Activated CD8-positive, alpha-beta T cell treated with anti-CD3 and anti-CD28 coated beads for 36 hours (primary cell): ENCODE results near the gene NTSR1. TPM values are rescaled to one million over a fixed set of nuclear protein-coding genes. Genes with fewer than 3 reads are reported as not detected.

Source experiments
- ATAC-seq: fragments of 200-7000 bp; cut with Tn5 transposase; one replicate; pipeline ENCODE4 v1.10.0; 2021; ENCODE audit warnings: mild to moderate bottlenecking, moderate library complexity
- CTCF ChIA-PET: fragments of 350-600 bp; sonication (Branson Sonifier 250); formaldehyde crosslinking; loops from one replicate; lab custom pipeline; 2021; ENCODE audit warnings: antibody characterized with exemption; lab: Charles Lee
- POLR2A ChIA-PET: fragments of 350-600 bp; sonication (Branson Sonifier 250); formaldehyde crosslinking; loops from one replicate; lab custom pipeline; 2021; ENCODE audit warnings: antibody characterized with exemption; lab: Charles Lee
- DNase-seq: peaks from one replicate; pipeline ENCODE4 v3.0.0-alpha.2; 2020
- H3K27ac Mint-ChIP-seq: one replicate; pipeline ENCODE4 v1.8.0; 2021; ENCODE audit warnings: mild to moderate bottlenecking, mixed read lengths
- H3K27me3 Mint-ChIP-seq: one replicate; pipeline ENCODE4 v1.8.0; 2021; ENCODE audit warnings: mixed read lengths
- H3K36me3 Mint-ChIP-seq: one replicate; pipeline ENCODE4 v1.8.0; 2021; ENCODE audit warnings: low read depth, mixed read lengths
- H3K4me1 Mint-ChIP-seq: one replicate; pipeline ENCODE4 v1.8.0; 2021; ENCODE audit warnings: low read depth, mixed read lengths
- H3K4me3 Mint-ChIP-seq: one replicate; pipeline ENCODE4 v1.8.0; 2021; ENCODE audit warnings: mild to moderate bottlenecking, moderate library complexity, mixed read lengths
- H3K9me3 Mint-ChIP-seq: one replicate; pipeline ENCODE4 v1.8.0; 2021; ENCODE audit warnings: mixed read lengths
- CTCF ChIP-seq: fragments of 200-600 bp; IDR thresholded peaks from one replicate; pipeline ENCODE4 v1.8.0; 2022; ENCODE audit warnings: antibody characterized with exemption, mild to moderate bottlenecking
- intact Hi-C: fragments of 100-400 bp; cut with micrococcal nuclease; formaldehyde crosslinking; loops from one replicate; pipeline ENCODE4 v1.10.0; 2022
- total RNA-seq, 2 experiments: library from RNA; stranded (reverse); gene quantifications; one replicate each; pipeline ENCODE4 v1.2.3, GENCODE V29; 2021

NTSR1 gene
- total RNA-seq, 2 experiments from 2014 or later: not detected

- no peak for DNase-seq
- intact Hi-C loops: no loop called here
- CTCF ChIA-PET: no interaction called here
- Mint-ChIP-seq H3K4me3 (no peak overlapping the region), H3K27ac (no peak overlapping the region), H3K27me3 (no peaks in the 10 kb centered on the region), H3K36me3 (peaks cover 17% of the 10 kb centered on the region), H3K4me1 (no peaks in the 10 kb centered on the region), H3K9me3 (no peaks in the 10 kb centered on the region)
- TF ChIP-seq CTCF: no peak
- POLR2A ChIA-PET: interaction anchor here (1.0 kb wide), 1 partner anchor 57 kb away, joined by 3 read pairs; no protein-coding TSS in a partner anchor
- no peak for ATAC-seq
These were observed 34.3 kb upstream of the NTSR1 start for GRCh38 chr20:62674370-62674769.

- intact Hi-C loops: no loop called here
- H3K4me3 Mint-ChIP-seq: no peak overlapping the region
- H3K27ac Mint-ChIP-seq: no peak overlapping the region
- ChIA-PET CTCF (no interaction called here), POLR2A (interaction anchor here (0.6 kb wide), 2 partner anchors 24 to 172 kb away, joined by 3 read pairs; no protein-coding TSS in a partner anchor)
- no peaks in the 10 kb centered on the region for H3K27me3 Mint-ChIP-seq
- no peaks in the 10 kb centered on the region for H3K9me3 Mint-ChIP-seq
- no peak for TF ChIP-seq CTCF
- no peak for DNase-seq
- no peaks in the 10 kb centered on the region for H3K4me1 Mint-ChIP-seq
- ATAC-seq: no peak
- H3K36me3 Mint-ChIP-seq: peaks cover 16% of the 10 kb centered on the region
These were observed 33.3 kb upstream of the NTSR1 start for GRCh38 chr20:62675156-62675876.

GRCh38 chr20:62675877-62676260 is 32.8 kb upstream of the NTSR1 start:
- ChIA-PET CTCF (no interaction called here), POLR2A (no interaction called here)

GRCh38 chr20:62676976-62677375 is 31.7 kb upstream of the NTSR1 start:
- peaks cover 6% of the 10 kb centered on the region for H3K36me3 Mint-ChIP-seq
- H3K4me1 Mint-ChIP-seq: no peaks in the 10 kb centered on the region
- TF ChIP-seq CTCF: no peak
- no peak overlapping the region for H3K4me3 Mint-ChIP-seq
- intact Hi-C loops: no loop called here
- ChIA-PET POLR2A (no interaction called here), CTCF (no interaction called here)
- H3K27me3 Mint-ChIP-seq: no peaks in the 10 kb centered on the region
- DNase-seq: no peak
- peaks cover 4% of the 10 kb centered on the region for H3K9me3 Mint-ChIP-seq
- H3K27ac Mint-ChIP-seq: no peak overlapping the region
- no peak for ATAC-seq

More at GRCh38 chr20:62675877-62676260, 32.8 kb upstream of the NTSR1 start:
- TF ChIP-seq CTCF: no peak
- Mint-ChIP-seq H3K27me3 (no peaks in the 10 kb centered on the region), H3K36me3 (peaks cover 11% of the 10 kb centered on the region), H3K27ac (no peak overlapping the region), H3K9me3 (peaks cover 4% of the 10 kb centered on the region), H3K4me1 (no peaks in the 10 kb centered on the region), H3K4me3 (no peak overlapping the region)
- ATAC-seq (no peak), DNase-seq (no peak)
- intact Hi-C loops: no loop called here

- peaks cover 4% of the 10 kb centered on the region for H3K9me3 Mint-ChIP-seq
- H3K36me3 Mint-ChIP-seq: no peaks in the 10 kb centered on the region
- H3K27me3 Mint-ChIP-seq: no peaks in the 10 kb centered on the region
- ATAC-seq: no peak
- ChIA-PET CTCF (interaction anchor here (0.5 to 3.8 kb wide), 3 partner anchors 63 to 114 kb away, joined by 3 to 16 read pairs (median 4); no protein-coding TSS in a partner anchor), POLR2A (no interaction called here)
- no peaks in the 10 kb centered on the region for H3K4me1 Mint-ChIP-seq
- DNase-seq: no peak
- intact Hi-C loops: no loop called here
- H3K4me3 Mint-ChIP-seq: no peak overlapping the region
- H3K27ac Mint-ChIP-seq: no peak overlapping the region
- TF ChIP-seq CTCF: no peak
These were observed 31.0 kb upstream of the NTSR1 start for GRCh38 chr20:62677678-62678077.
